ENCODE results near the gene TBC1D21.

TBC1D21 gene

GRCh38 chr15:73928241-73928579 is 54.8 kb downstream of the TBC1D21 start (continued):
- TF ChIP-seq RARB (CRISPR knock-in tag; IDR thresholded peaks at IDR 0.05) (no peak), OSR1 (CRISPR knock-in tag; IDR thresholded peaks at IDR 0.05) (no peak)

GRCh38 chr15:73928971-73929627 is 55.7 kb downstream of the TBC1D21 start:
- TF ChIP-seq ZC3H10 (CRISPR knock-in tag; IDR thresholded peaks at IDR 0.05) = no peak
- TF ChIP-seq TCF4 (CRISPR knock-in tag; IDR thresholded peaks at IDR 0.05; ENCODE audit: borderline replicate concordance) = no peak
- TF ChIP-seq ZFP3 (CRISPR knock-in tag; IDR thresholded peaks at IDR 0.05) = no peak
- no peak for TF ChIP-seq TSHZ2 (CRISPR knock-in tag; IDR thresholded peaks at IDR 0.05)
- no peak for TF ChIP-seq ESRRG (CRISPR knock-in tag; IDR thresholded peaks at IDR 0.05)
- no peak for TF ChIP-seq TOX (CRISPR knock-in tag; IDR thresholded peaks at IDR 0.05; ENCODE audit: borderline replicate concordance)
- no peak for TF ChIP-seq ZNF565 (CRISPR knock-in tag; conservative IDR thresholded peaks at IDR 0.05; ENCODE audit: low read depth)
- TF ChIP-seq BACH2 (CRISPR knock-in tag; IDR thresholded peaks at IDR 0.05; ENCODE audit: borderline replicate concordance) = no peak
- ATAC-seq = no peak

GRCh38 chr15:73930371-73930770 is 57.0 kb downstream of the TBC1D21 start:
- ATAC-seq = peak; percentile 17
- TF ChIP-seq TOX (CRISPR knock-in tag; IDR thresholded peaks at IDR 0.05; ENCODE audit: borderline replicate concordance) = no peak
- no peak for TF ChIP-seq ZFP3 (CRISPR knock-in tag; IDR thresholded peaks at IDR 0.05)
- no peak for TF ChIP-seq RARB (CRISPR knock-in tag; IDR thresholded peaks at IDR 0.05)
- no peak for TF ChIP-seq ISL1 (CRISPR knock-in tag; IDR thresholded peaks at IDR 0.05)
- no peak for TF ChIP-seq CSRNP3 (CRISPR knock-in tag; IDR thresholded peaks at IDR 0.05)
- TF ChIP-seq ZNF70 (CRISPR knock-in tag; IDR thresholded peaks at IDR 0.05) = no peak
- no peak for TF ChIP-seq ZNF8 (CRISPR knock-in tag; IDR thresholded peaks at IDR 0.05)
- TF ChIP-seq ZC3H10 (CRISPR knock-in tag; IDR thresholded peaks at IDR 0.05) = no peak
- TF ChIP-seq OSR1 (CRISPR knock-in tag; IDR thresholded peaks at IDR 0.05) = no peak

- TF ChIP-seq ARNTL (CRISPR knock-in tag; IDR thresholded peaks at IDR 0.05; ENCODE audit: borderline replicate concordance, low read depth) (no peak), ZC3H10 (CRISPR knock-in tag; IDR thresholded peaks at IDR 0.05) (no peak), ISL1 (CRISPR knock-in tag; IDR thresholded peaks at IDR 0.05) (no peak), TOX (CRISPR knock-in tag; IDR thresholded peaks at IDR 0.05; ENCODE audit: borderline replicate concordance) (no peak), TCF4 (CRISPR knock-in tag; IDR thresholded peaks at IDR 0.05; ENCODE audit: borderline replicate concordance) (no peak), CSRNP3 (CRISPR knock-in tag; IDR thresholded peaks at IDR 0.05) (no peak), OSR1 (CRISPR knock-in tag; IDR thresholded peaks at IDR 0.05) (no peak), RARB (CRISPR knock-in tag; IDR thresholded peaks at IDR 0.05) (no peak), ZFP30 (CRISPR knock-in tag; IDR thresholded peaks at IDR 0.05) (no peak), CSDC2 (CRISPR knock-in tag; IDR thresholded peaks at IDR 0.05) (no peak), ZNF565 (CRISPR knock-in tag; conservative IDR thresholded peaks at IDR 0.05; ENCODE audit: low read depth) (no peak), GLIS3 (CRISPR knock-in tag; IDR thresholded peaks at IDR 0.05) (no peak)
- peak; percentile 49 for ATAC-seq
These were observed 57.5 kb downstream of the TBC1D21 start for GRCh38 chr15:73930790-73931281.

GRCh38 chr15:73931441-73931840 is 58.1 kb downstream of the TBC1D21 start:
- no peak for TF ChIP-seq PPARA (CRISPR knock-in tag; IDR thresholded peaks at IDR 0.05; ENCODE audit: borderline replicate concordance)
- no peak for ATAC-seq

Measured in SK-N-SH treated with all-trans-retinoic acid at 6 μM for 48 hours (cell line).